ENCODE measurements around the gene YPEL1.

The YPEL1 gene

DNA sequence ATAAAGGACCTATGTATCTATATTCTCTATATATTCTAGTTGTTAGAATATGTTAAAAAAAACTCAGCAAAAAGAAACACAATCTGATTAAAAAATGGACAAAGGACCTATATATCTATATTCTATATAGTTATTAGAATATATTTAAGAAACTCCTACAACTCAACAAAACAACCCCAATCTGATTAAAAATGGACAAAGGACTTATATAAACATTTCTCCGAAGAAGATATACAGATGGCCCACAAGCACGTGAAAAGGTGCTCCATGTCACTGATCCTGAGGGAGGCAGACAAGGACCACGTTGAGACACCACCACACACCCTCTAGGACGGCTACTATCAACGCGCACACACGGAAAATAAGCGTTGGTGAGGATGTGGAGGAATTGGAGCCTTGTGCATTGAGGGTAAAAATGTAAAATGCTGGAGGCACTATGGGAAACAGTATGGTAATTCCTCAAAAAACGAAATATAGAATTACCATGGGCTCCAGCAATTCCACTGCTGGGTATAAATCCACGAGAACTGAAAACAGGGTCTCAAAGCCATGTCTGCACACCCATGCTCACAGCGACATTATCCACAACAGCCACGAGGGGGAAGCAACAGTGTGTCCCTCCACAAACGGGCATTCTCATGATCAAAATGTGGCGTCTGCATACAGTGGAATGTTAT is 22.7 kb downstream of the YPEL1 start:
- no peak overlapping the region for H3K4me3 ChIP-seq (ENCODE audit: low read length)
- TF ChIP-seq, protein P1, sequence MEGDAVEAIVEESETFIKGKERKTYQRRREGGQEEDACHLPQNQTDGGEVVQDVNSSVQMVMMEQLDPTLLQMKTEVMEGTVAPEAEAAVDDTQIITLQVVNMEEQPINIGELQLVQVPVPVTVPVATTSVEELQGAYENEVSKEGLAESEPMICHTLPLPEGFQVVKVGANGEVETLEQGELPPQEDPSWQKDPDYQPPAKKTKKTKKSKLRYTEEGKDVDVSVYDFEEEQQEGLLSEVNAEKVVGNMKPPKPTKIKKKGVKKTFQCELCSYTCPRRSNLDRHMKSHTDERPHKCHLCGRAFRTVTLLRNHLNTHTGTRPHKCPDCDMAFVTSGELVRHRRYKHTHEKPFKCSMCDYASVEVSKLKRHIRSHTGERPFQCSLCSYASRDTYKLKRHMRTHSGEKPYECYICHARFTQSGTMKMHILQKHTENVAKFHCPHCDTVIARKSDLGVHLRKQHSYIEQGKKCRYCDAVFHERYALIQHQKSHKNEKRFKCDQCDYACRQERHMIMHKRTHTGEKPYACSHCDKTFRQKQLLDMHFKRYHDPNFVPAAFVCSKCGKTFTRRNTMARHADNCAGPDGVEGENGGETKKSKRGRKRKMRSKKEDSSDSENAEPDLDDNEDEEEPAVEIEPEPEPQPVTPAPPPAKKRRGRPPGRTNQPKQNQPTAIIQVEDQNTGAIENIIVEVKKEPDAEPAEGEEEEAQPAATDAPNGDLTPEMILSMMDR (conservative IDR thresholded peaks at IDR 0.05; ENCODE audit: low read depth, low read length), result peak; percentile 89
- DNase-seq (ENCODE audit: low read depth), result peak; percentile 34

DNA sequence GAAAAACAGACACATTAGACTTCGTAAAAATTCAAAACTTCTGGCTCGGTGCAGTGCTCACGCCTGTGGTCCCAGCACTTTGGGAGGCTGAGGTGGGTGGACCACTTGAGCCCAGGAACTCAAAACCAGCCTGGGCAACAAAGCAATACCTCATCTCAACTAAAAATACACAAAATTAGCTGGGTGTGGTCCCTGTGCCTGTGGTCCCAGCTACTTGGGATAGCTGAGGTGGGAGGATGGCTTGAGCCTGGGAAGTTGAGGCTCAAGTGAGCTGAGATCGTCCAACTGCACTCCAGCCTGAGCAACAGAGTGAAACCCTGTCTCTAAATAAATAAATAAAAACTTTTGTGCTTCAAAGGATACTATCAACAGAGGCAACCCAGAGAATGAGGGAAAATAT is 23.7 kb downstream of the YPEL1 start:
- H3K4me3 ChIP-seq (ENCODE audit: low read length), result no peak overlapping the region
- TF ChIP-seq, protein P1 (conservative IDR thresholded peaks at IDR 0.05; ENCODE audit: low read depth, low read length), result no peak
- no peak for DNase-seq (ENCODE audit: low read depth)

DNA sequence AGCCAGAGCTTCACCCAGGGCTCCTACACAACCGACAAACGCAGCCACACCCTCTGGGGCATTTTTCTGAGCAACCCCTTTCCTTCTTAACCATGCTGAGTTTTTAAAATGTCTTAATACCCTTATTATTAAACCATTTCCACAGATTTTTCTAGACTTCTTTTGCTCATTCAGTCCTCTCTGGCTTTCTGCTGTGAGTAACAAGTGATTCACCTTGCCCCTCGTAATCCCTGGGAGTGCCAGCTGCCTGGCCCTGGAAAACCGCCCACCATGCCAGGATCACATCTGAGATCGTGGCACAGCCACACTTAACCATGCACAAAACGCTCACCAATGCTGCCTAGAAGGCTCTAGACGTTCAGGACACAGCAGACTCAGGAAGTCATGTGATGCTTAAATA is 25.4 kb downstream of the YPEL1 start:
- no peak overlapping the region for H3K4me3 ChIP-seq (ENCODE audit: low read length)
- DNase-seq (ENCODE audit: low read depth), result no peak
- TF ChIP-seq, protein P1 (conservative IDR thresholded peaks at IDR 0.05; ENCODE audit: low read depth, low read length), result no peak

DNA sequence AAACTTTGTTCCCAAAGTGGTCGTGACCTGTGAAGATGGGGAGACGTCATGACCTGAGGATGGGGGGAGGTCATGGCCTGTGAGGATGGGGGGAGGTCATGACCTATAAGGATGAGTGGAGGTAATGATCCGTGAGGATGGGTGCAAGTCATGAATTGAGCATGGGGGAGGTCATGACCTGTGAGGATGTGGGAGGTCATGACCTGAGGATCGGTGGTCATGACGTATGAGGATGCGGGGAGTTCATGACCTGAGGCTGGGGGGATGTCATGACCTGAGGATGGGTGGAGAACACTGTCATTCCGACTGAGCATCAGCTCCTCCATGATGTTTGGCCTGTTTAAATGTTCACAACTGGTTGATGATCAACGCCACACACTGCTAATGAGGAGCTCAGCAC is 25.9 kb downstream of the YPEL1 start:
- DNase-seq (ENCODE audit: low read depth), result no peak
- TF ChIP-seq, protein P1 (conservative IDR thresholded peaks at IDR 0.05; ENCODE audit: low read depth, low read length), result no peak
- no peak overlapping the region for H3K4me3 ChIP-seq (ENCODE audit: low read length)

DNA sequence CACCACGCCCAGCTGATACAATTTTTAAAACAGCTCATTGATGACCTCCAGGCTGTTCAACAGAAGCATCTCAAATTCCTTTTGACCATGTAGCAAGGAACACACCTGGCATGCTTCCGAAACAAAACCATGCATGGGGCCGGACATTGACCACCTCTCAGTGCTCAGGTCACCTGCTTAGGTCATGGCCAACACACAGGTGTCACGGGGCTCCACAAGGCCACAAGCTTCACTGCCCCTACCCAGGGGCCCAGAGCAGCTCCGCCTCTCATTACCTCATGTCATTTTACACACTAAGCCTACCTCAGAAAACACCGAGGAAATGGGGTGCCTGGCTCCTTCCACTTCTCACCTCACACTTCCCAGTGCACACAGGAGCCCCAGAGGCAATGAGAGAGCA is 26.6 kb downstream of the YPEL1 start:
- TF ChIP-seq, protein P1 (conservative IDR thresholded peaks at IDR 0.05; ENCODE audit: low read depth, low read length), result no peak
- no peak for DNase-seq (ENCODE audit: low read depth)
- no peak overlapping the region for H3K4me3 ChIP-seq (ENCODE audit: low read length)

DNA sequence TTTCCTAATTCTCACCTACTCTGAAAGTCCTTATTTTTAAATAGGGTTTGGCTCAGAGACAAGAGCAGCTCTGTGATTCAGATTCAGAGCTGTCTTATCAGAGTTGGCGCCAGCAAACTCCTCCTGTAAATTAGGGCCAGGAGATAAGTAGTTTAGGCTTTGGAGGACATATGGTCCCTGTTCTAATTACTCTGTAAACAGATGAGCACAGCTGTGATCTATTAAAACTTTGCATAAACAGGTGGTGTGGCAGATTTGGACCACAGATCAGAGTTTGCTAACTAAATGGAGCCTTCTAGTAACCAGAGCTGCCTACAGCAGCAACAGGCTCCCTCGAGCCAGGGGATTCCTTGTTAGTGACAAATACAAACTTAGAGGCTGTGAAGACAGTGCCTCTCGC is 27.9 kb downstream of the YPEL1 start:
- no peak overlapping the region for H3K4me3 ChIP-seq (ENCODE audit: low read length)
- TF ChIP-seq, protein P1 (conservative IDR thresholded peaks at IDR 0.05; ENCODE audit: low read depth, low read length), result no peak
- DNase-seq (ENCODE audit: low read depth), result no peak

DNA sequence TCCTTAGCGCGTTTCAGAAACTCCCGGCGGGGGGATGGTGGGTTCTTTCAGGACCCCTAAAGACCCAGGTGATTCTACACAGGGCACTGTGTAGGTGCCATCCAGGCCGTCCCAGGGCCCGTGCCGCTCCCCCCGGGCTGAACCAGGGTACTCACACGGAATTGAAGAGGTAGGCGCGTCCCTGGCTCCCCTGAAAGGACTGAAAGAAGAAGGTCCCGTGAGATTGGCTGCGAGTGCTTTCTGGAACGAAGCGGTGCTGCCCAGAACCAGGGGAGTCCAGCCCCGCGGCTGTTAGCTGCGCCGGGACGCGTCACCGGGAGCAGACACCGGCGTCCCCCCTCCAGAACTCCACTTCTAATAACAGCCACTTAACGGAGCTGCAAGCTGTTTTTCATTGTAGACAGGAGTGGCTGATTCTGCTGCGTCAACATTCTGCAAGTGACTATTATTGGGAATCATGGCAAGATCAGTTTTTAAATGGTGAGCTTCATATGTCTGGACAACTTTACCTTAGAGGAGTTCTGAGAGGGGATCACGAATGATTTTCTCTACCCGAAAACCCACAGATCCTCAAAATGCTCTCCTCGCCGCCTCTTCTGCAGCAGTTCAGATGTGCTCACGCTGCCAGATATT is 31.8 kb downstream of the YPEL1 start:
- DNase-seq (ENCODE audit: low read depth), result no peak
- no peak overlapping the region for H3K4me3 ChIP-seq (ENCODE audit: low read length)
- TF ChIP-seq, protein P1 (conservative IDR thresholded peaks at IDR 0.05; ENCODE audit: low read depth, low read length), result no peak
